DOHH2 (cell line): ENCODE measurements around the gene RNASET2.

Source experiments
- H3F3A ChIP-seq: fragments of 200-600 bp; sonication (generic), shearing (Covaris generic); 2 replicates; pipeline ENCODE4 v1.6.0; 2016; ENCODE audit warnings: antibody characterized with exemption, mild to moderate bottlenecking; ENCODE audit not compliant: control insufficient read depth, insufficient read depth
- H3K27ac ChIP-seq: fragments of 200-600 bp; sonication (generic); 2 replicates; pipeline ENCODE4 v1.5.1; 2014; ENCODE audit warnings: low read depth, mild to moderate bottlenecking, low read length, moderate library complexity
- H3K27me3 ChIP-seq: fragments of 200-600 bp; sonication (generic); 2 replicates; pipeline ENCODE4 v1.6.1; 2014; ENCODE audit warnings: mild to moderate bottlenecking, low read length, mixed read lengths; ENCODE audit not compliant: control insufficient read depth
- H3K36me3 ChIP-seq: fragments of 200-600 bp; sonication (generic); 2 replicates; pipeline ENCODE4 v1.6.1; 2014; ENCODE audit warnings: mild to moderate bottlenecking, low read length, moderate library complexity, mixed read lengths; ENCODE audit not compliant: control insufficient read depth
- H3K4me1 ChIP-seq: fragments of 200-600 bp; sonication (generic); 2 replicates; pipeline ENCODE4 v1.6.1; 2014; ENCODE audit warnings: mild to moderate bottlenecking, low read length, mixed read lengths; ENCODE audit not compliant: control insufficient read depth
- H3K4me2 ChIP-seq: fragments of 200-600 bp; sonication (generic); 2 replicates; pipeline ENCODE4 v1.6.0; 2014; ENCODE audit warnings: mild to moderate bottlenecking, low read length, moderate library complexity
- H3K4me3 ChIP-seq: fragments of 200-600 bp; sonication (generic); 2 replicates; pipeline ENCODE4 v1.5.1; 2014; ENCODE audit warnings: mild to moderate bottlenecking, low read length, mixed read lengths
- H3K79me2 ChIP-seq: fragments of 200-600 bp; sonication (generic); 2 replicates; pipeline ENCODE4 v1.6.1; 2014; ENCODE audit warnings: mild to moderate bottlenecking, low read length, mixed read lengths; ENCODE audit not compliant: control insufficient read depth
- H3K9me2 ChIP-seq: fragments of 200-600 bp; sonication (generic); replicated peaks from 2 replicates; pipeline ENCODE4 v1.6.1; 2014; ENCODE audit warnings: mild to moderate bottlenecking, low read length, mixed read lengths; ENCODE audit not compliant: control insufficient read depth
- H3K9me3 ChIP-seq: fragments of 200-600 bp; sonication (generic); 2 replicates; pipeline ENCODE4 v1.6.1; 2014; ENCODE audit warnings: antibody characterized with exemption, low read length, mixed read lengths; ENCODE audit not compliant: control insufficient read depth, insufficient read depth
- H4K20me1 ChIP-seq: fragments of 200-600 bp; sonication (generic); 2 replicates; pipeline ENCODE4 v1.6.0; 2014; ENCODE audit warnings: low read depth, mild to moderate bottlenecking, antibody characterized with exemption, low read length, moderate library complexity; ENCODE audit not compliant: control insufficient read depth, insufficient read depth
- EZH2phosphoT487 ChIP-seq: fragments of 200-600 bp; sonication (generic); IDR thresholded peaks from 2 replicates; pipeline ENCODE4 v1.6.1; 2017; ENCODE audit warnings: borderline replicate concordance, mild to moderate bottlenecking, antibody characterized with exemption, low read length, moderate library complexity, mixed read lengths
- TF ChIP-seq, protein P1 (sequence below): fragments of 200-600 bp; sonication (generic); IDR thresholded peaks from one replicate; pipeline ENCODE4 v1.5.1; 2014; ENCODE audit warnings: antibody characterized with exemption, mild to moderate bottlenecking, low read depth, low read length; ENCODE audit not compliant: poor library complexity, severe bottlenecking

The RNASET2 gene

DNA sequence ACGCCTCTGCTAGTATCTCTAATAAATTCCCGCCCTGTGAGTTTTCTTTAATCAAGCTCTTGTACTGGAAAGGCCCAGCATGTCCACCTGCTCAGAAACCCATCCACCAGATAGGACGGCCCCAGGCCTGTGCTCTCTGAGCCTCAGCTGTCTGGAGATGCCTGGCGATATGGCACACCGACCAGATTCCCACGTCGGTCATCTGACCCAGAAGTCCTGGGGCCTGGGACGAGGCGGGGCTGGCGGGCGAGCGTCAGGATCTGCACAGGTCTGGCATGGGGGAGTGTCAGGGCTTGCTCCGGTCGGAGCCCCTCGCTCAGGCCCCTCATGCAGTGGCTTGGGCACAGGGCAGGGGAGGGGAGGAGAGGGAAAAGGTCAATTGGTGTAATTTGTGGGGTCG is 10.2 kb downstream of the RNASET2 start:
- H3K9me3 ChIP-seq = no peaks in the 10 kb centered on the region
- H3K79me2 ChIP-seq = peaks cover 17% of the 10 kb centered on the region
- H3K27me3 ChIP-seq = no peaks in the 10 kb centered on the region
- H3F3A ChIP-seq = no peaks in the 10 kb centered on the region
- peaks cover 13% of the 10 kb centered on the region for H4K20me1 ChIP-seq
- H3K4me3 ChIP-seq = no peak overlapping the region
- H3K9me2 ChIP-seq = no peaks in the 10 kb centered on the region
- no peak overlapping the region for H3K27ac ChIP-seq
- no peak for TF ChIP-seq EZH2phosphoT487
- TF ChIP-seq, protein P1, sequence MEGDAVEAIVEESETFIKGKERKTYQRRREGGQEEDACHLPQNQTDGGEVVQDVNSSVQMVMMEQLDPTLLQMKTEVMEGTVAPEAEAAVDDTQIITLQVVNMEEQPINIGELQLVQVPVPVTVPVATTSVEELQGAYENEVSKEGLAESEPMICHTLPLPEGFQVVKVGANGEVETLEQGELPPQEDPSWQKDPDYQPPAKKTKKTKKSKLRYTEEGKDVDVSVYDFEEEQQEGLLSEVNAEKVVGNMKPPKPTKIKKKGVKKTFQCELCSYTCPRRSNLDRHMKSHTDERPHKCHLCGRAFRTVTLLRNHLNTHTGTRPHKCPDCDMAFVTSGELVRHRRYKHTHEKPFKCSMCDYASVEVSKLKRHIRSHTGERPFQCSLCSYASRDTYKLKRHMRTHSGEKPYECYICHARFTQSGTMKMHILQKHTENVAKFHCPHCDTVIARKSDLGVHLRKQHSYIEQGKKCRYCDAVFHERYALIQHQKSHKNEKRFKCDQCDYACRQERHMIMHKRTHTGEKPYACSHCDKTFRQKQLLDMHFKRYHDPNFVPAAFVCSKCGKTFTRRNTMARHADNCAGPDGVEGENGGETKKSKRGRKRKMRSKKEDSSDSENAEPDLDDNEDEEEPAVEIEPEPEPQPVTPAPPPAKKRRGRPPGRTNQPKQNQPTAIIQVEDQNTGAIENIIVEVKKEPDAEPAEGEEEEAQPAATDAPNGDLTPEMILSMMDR = no peak
- H3K4me1 ChIP-seq = peaks cover 17% of the 10 kb centered on the region
- H3K36me3 ChIP-seq = peaks cover 58% of the 10 kb centered on the region
- no peak overlapping the region for H3K4me2 ChIP-seq

DNA sequence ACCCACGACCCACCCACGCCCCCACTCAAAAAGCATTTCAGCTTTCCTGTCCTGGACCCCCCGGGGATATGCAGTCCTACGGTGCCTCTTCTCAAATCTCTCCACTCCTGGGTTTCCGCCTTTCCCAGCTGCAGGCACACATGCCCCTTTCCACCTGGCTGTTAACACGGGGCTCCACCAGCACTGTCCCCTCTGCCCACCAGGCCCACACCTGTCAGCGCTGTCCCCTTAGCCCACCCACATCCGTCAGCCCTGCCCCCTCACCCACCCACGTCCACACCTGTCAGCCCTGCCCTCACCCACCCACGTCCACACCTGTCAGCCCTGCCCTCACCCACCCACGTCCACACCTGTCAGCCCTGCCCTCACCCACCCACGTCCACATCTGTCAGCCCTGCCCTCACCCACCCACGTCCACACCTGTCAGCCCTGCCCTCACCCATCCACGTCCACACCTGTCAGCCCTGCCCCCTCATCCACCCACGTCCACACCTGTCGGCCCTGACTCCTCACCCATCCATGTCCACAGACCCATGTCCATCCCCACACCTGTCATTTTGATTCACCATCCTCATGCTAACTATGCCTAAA is 11.6 kb downstream of the RNASET2 start:
- Histone ChIP-seq H3K27me3 (no peaks in the 10 kb centered on the region), H3F3A (no peaks in the 10 kb centered on the region), H3K9me2 (no peaks in the 10 kb centered on the region), H4K20me1 (peaks cover 4% of the 10 kb centered on the region; the same call in 1 of the 2 replicates), H3K9me3 (no peaks in the 10 kb centered on the region), H3K4me3 (no peak overlapping the region), H3K79me2 (peaks cover 6% of the 10 kb centered on the region), H3K4me2 (no peak overlapping the region), H3K27ac (no peak overlapping the region), H3K36me3 (peaks cover 57% of the 10 kb centered on the region), H3K4me1 (peaks cover 3% of the 10 kb centered on the region)
- TF ChIP-seq, protein P1 = no peak
- TF ChIP-seq EZH2phosphoT487 = no peak

DNA sequence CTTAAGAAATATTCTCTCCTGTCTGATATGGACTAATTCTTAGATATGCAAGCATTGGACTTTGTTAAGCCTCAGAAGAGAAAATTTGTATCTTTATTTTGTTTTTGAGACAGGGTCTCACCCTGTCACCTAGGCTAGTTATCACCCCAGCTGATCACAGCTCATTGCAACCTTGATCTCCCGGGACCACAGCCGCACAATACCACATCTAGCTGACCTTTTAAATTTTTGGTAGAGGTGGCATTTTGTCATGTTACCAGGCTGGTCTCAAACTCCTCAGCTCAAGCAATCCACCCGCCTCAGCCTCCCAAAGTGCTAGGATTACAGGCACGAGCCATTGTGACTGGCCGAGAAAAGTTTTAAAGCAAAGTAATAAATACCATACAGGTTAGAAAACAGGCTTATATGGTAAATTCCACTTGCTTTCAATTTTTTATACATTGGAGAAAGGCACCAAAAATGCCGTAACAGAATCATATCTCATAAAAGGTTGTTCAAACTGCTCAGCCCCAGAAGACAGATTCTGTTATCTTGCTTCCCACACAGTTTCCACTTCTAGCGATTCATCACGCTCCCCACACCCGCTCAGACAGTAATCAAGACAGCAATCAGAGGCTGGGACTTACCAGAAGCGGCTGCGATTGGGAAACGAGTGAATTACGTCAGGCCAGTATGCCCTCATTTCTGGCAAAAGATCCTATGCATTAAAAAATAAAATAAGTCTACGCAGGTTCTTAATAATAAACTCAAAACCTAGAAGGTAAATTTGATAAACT is 13.8 kb downstream of the RNASET2 start:
- Histone ChIP-seq H3K9me3 (no peaks in the 10 kb centered on the region), H3K4me2 (no peak overlapping the region), H3K9me2 (no peaks in the 10 kb centered on the region), H3K4me3 (no peak overlapping the region), H3K36me3 (peaks cover 61% of the 10 kb centered on the region), H3K4me1 (no peaks in the 10 kb centered on the region), H3K79me2 (no peaks in the 10 kb centered on the region), H4K20me1 (no peaks in the 10 kb centered on the region; the same call in 1 of the 2 replicates), H3F3A (no peaks in the 10 kb centered on the region), H3K27me3 (no peaks in the 10 kb centered on the region), H3K27ac (no peak overlapping the region)
- TF ChIP-seq EZH2phosphoT487 = no peak
- TF ChIP-seq, protein P1 = no peak
